ENCODE measurements around the gene TBC1D30.
"Not testable (repeated sequence)": the region's sequence is repeated elsewhere in the genome, so short reads cannot be mapped to it uniquely, and the experiment has no call there.

The TBC1D30 gene, protein sequence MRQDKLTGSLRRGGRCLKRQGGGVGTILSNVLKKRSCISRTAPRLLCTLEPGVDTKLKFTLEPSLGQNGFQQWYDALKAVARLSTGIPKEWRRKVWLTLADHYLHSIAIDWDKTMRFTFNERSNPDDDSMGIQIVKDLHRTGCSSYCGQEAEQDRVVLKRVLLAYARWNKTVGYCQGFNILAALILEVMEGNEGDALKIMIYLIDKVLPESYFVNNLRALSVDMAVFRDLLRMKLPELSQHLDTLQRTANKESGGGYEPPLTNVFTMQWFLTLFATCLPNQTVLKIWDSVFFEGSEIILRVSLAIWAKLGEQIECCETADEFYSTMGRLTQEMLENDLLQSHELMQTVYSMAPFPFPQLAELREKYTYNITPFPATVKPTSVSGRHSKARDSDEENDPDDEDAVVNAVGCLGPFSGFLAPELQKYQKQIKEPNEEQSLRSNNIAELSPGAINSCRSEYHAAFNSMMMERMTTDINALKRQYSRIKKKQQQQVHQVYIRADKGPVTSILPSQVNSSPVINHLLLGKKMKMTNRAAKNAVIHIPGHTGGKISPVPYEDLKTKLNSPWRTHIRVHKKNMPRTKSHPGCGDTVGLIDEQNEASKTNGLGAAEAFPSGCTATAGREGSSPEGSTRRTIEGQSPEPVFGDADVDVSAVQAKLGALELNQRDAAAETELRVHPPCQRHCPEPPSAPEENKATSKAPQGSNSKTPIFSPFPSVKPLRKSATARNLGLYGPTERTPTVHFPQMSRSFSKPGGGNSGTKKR

DNA sequence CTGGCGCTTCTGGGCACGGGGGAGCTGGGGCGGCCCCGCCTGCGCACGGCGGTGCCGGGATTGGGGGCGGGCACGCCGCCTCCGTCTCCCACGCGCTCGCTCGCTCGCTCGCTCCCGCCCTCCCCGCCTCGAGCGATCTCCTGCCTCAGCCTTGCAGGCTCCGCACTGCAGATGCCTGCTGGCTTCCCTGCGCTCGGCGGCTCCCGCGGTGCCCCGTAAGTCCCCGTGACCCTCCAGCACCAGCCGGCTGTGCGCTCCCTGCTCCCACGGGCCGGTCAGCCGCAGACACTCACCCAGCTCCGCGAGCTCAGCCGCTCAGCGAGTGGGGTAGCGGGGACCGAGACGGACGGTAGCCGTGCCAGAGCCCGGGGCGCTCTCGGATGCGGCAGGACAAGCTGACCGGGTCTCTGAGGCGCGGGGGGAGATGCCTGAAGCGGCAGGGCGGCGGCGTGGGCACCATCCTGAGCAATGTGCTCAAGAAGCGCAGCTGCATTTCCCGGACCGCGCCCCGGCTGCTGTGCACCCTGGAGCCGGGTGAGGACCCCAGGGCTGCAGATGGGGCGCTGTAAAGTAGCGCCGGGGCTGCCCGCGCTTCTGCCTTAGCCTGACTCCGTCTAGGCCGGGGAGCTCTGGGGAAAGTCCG lies at the start of gene TBC1D30:
Gene TBC1D30, plus strand, starts transcription at position 148 of the 643 bp plus-strand sequence. Its CDS starts 233 bp downstream, at position 381.
- no peak within 1 kb of the TSS for H3K9ac ChIP-seq (ENCODE audit: low read length)
- no peaks in the 10 kb centered on the region for H3K36me3 ChIP-seq (ENCODE audit: insufficient read depth, low read length)
- peak within 1 kb of the TSS; percentile 49 for H3K4me3 ChIP-seq (ENCODE audit: low read depth in 1 of 2, low read length in 2 of 2)
- peaks cover 19% of the 10 kb centered on the region for H3K4me1 ChIP-seq (ENCODE audit: insufficient read depth, low read length)
- peaks cover 5% of the 10 kb centered on the region for H3K9me3 ChIP-seq (ENCODE audit: low read length)
- peaks cover 37 to 40% of the 10 kb centered on the region in 2 donors for H3K27me3 ChIP-seq (ENCODE audit: control insufficient read depth in 1 of 2, insufficient read depth in 2 of 2, low read length in 2 of 2)
- no peak within 1 kb of the TSS for H3K27ac ChIP-seq (ENCODE audit: low read depth, low read length)

DNA sequence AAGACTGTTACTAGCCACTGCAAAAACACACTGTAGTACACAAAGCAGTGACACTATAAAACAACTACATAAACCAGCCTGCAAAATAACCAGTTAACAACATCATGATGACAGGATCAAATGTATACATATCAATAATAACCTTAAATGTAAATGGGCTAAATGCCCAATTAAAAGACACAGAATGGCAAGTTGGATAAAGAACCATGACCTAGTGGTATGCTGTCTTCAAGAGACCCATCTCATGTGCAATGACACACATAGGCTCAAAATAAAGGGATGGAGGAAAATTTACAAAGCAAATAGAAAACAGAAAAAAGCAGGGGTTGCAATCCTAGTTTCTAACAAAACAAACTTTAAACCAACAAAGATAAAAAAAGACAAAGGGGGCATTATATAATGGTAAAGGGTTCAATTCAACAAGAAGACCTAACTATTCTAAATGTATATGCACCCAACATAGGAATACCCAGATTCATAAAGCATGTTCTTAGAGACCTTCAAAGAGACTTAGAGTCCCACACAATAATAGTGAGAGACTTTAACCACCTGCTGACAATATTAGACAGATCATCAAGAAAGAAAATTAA lies 49.2 kb upstream of the TBC1D30 start:
- H3K27ac ChIP-seq (ENCODE audit: low read depth, low read length); H3K9me3 ChIP-seq (ENCODE audit: low read length); H3K36me3 ChIP-seq (ENCODE audit: insufficient read depth, low read length); H3K9ac ChIP-seq (ENCODE audit: low read length); H3K4me3 ChIP-seq (ENCODE audit: low read depth in 1 of 2, low read length in 2 of 2); H3K27me3 ChIP-seq (ENCODE audit: control insufficient read depth in 1 of 2, insufficient read depth in 2 of 2, low read length in 2 of 2); H3K4me1 ChIP-seq (ENCODE audit: insufficient read depth, low read length): not testable (repeated sequence)

DNA sequence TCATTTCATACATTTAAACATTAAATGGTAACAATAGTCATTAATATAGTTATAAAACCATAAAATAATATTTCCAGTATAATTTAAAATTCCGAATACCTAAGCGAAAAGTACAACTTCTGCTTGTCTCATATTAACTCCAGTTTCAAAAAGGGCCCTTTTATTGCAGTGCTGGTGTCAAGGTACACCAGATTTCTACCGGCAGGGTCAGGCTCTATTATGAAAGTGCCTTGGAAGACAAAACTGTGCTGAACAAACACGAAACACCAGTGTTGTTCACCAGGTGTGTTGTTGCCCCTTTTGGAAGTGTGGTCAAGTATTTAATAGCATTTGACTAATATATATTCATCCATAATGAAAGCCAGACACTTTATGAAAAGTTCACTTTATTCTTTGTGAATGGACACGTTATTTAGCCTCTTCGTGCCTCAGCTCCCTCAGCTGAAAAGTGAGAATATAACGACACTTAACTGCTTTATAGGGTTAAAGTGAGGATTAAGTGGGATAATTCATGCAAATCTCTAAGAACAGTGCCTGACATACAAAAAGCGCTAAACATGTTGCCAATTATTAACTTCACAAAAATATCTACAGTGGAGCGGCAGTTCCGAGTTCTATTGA lies 45.0 kb upstream of the TBC1D30 start:
- Histone ChIP-seq H3K9ac (ENCODE audit: low read length) (no peak overlapping the region), H3K4me3 (ENCODE audit: low read depth in 1 of 2, low read length in 2 of 2) (no peak overlapping the region), H3K36me3 (ENCODE audit: insufficient read depth, low read length) (no peaks in the 10 kb centered on the region)

DNA sequence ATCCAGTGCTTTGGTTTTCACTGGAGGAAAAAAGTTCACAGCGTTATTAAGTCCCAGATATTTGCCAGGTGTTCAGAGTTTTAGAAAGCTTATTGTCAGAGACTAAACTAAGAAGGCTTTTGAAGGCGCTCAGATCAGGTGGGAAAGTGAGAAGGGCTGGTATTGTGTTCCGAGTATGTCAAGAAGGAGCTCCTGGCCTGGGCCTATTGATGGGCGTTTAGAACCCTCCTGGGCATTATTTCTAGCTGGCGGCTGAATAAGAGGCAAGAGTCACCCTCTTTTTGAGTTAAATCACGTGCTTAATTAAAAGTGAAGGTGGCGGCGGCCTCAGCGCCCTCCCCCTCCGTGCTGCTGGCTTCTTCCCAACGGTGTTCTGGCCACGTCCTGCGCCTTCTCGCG lies 44.3 kb upstream of the TBC1D30 start:
- Histone ChIP-seq H3K4me1 (ENCODE audit: insufficient read depth, low read length) (peaks cover 10% of the 10 kb centered on the region), H3K36me3 (ENCODE audit: insufficient read depth, low read length) (no peaks in the 10 kb centered on the region), H3K9ac (ENCODE audit: low read length) (no peak overlapping the region), H3K27me3 (ENCODE audit: control insufficient read depth in 1 of 2, insufficient read depth in 2 of 2, low read length in 2 of 2) (peaks cover 23 to 35% of the 10 kb centered on the region in 2 donors), H3K4me3 (ENCODE audit: low read depth in 1 of 2, low read length in 2 of 2) (peak overlapping the region; percentile 45 to 55), H3K27ac (ENCODE audit: low read depth, low read length) (no peak overlapping the region), H3K9me3 (ENCODE audit: low read length) (peaks cover 8% of the 10 kb centered on the region)

More for the DNA sequence above, 45.0 kb upstream of the TBC1D30 start:
- peaks cover 23 to 33% of the 10 kb centered on the region in 2 donors for H3K27me3 ChIP-seq (ENCODE audit: control insufficient read depth in 1 of 2, insufficient read depth in 2 of 2, low read length in 2 of 2)
- H3K27ac ChIP-seq (ENCODE audit: low read depth, low read length) = no peak overlapping the region
- peaks cover 8% of the 10 kb centered on the region for H3K9me3 ChIP-seq (ENCODE audit: low read length)
- peaks cover 10% of the 10 kb centered on the region for H3K4me1 ChIP-seq (ENCODE audit: insufficient read depth, low read length)

DNA sequence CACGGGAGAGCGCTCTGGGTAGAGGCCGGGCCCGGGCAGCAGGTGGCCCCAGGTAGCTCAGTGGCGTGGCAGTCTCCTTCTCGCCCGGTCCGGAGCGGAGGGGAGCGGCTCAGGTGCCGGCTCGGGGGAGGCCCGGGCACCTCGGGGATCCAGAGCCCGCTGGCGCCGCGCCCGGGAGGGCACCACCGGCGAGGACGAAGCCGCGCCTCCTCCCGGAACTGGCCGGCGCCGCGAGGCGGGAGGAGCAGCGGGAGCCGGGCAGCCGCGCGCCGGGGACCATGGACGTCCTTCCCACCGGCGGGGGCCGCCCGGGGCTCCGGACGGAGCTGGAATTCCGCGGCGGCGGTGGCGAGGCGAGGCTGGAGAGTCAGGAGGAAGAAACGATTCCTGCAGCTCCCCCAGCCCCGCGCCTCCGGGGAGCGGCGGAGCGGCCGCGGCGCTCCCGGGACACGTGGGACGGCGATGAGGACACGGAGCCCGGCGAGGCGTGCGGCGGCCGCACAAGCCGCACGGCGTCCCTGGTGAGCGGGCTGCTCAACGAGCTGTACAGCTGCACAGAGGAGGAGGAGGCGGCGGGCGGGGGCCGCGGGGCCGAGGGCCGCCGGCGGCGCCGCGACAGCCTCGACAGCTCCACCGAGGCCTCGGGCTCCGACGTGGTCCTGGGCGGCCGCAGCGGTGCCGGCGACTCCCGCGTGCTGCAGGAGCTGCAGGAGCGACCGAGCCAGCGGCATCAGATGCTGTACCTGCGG lies 43.7 kb upstream of the TBC1D30 start:
- Histone ChIP-seq H3K27me3 (ENCODE audit: control insufficient read depth in 1 of 2, insufficient read depth in 2 of 2, low read length in 2 of 2) (peaks cover 27 to 35% of the 10 kb centered on the region in 2 donors), H3K9ac (ENCODE audit: low read length) (no peak overlapping the region), H3K4me1 (ENCODE audit: insufficient read depth, low read length) (peaks cover 10% of the 10 kb centered on the region), H3K27ac (ENCODE audit: low read depth, low read length) (no peak overlapping the region), H3K4me3 (ENCODE audit: low read depth in 1 of 2, low read length in 2 of 2) (peak overlapping the region; percentile 45 to 55), H3K9me3 (ENCODE audit: low read length) (peaks cover 4% of the 10 kb centered on the region), H3K36me3 (ENCODE audit: insufficient read depth, low read length) (no peaks in the 10 kb centered on the region)

DNA sequence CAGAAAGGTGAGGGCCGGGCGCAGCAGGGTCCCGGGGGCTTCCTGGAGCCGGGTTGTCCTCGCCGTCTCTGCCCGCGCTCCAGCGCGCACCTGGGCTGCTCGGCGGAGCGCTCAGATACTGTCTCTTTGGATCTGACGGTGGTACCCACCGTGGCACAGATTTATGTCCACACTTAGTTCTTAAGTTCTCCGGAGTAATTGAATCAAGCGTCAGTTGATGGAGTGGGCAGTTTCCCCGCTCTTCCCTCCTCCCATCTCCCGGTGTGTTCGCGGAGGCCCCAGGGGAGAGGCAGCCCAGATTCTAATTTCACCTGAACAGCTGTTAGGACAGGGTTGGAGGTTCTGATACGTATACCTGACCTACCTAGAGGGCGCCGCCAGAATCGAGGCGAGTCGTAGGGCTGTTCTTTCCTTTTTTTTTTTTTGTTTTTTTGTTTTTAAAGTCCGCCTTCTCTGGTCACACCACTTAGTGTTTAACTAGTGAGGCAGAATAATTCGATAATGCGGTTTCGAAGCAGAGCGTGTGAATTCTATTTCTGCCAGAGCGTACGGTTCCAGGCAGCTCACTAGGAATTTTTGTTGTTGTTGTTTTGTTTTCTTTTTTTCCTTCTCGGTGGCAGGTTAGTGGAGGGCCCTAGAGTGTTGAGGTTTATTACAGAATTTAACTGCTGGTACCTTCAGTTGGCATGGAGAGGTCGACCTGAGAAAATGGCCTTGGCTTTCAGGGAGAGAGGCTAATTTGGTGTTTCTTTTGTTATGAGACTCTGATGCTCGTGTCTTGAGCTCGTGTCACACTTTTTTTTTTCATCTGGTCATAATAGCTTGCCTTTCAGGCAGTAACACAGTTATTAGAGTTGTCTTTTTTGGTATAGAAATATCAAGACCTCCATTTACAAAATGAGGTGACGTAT lies 42.9 kb upstream of the TBC1D30 start:
- no peaks in the 10 kb centered on the region for H3K9me3 ChIP-seq (ENCODE audit: low read length)
- H3K4me3 ChIP-seq (ENCODE audit: low read depth in 1 of 2, low read length in 2 of 2) = peak overlapping the region; percentile 1 to 55
- peaks cover 30 to 35% of the 10 kb centered on the region in 2 donors for H3K27me3 ChIP-seq (ENCODE audit: control insufficient read depth in 1 of 2, insufficient read depth in 2 of 2, low read length in 2 of 2)
- H3K36me3 ChIP-seq (ENCODE audit: insufficient read depth, low read length) = no peaks in the 10 kb centered on the region
- peaks cover 10% of the 10 kb centered on the region for H3K4me1 ChIP-seq (ENCODE audit: insufficient read depth, low read length)
- H3K9ac ChIP-seq (ENCODE audit: low read length) = no peak overlapping the region
- H3K27ac ChIP-seq (ENCODE audit: low read depth, low read length) = no peak overlapping the region

DNA sequence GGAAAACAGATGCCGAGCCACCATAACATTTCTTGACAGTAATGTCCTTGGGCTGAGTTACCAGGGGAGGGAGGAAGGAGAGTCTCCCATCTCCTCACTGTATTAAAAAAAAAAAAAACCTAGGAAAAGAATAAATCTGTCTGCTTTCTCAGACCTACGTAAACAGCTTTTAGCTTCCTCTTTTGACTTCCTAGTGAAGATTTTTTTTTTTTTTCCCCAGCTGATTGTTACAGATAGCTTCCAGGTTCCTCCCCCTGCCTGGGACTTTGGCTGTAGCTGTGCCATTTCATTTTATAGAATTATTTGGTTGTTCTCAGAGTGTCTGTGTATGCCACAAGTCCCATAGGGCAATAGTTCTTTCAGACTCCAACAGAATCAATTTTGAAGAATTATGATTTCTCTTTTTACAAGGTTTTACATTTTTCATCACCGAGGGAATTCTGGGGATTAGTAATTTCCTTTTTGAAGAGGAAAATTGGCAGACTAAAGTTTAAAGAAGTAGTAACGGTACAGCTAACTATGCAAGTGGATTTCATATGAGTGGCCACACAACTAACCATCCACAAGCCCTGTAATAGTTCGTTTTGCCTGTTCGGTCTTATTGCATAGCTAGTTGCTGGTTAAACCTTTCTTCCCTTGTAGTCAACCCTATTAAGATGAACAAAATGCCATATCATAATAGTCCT lies 42.1 kb upstream of the TBC1D30 start:
- no peak overlapping the region for H3K9ac ChIP-seq (ENCODE audit: low read length)
- H3K9me3 ChIP-seq (ENCODE audit: low read length) = no peaks in the 10 kb centered on the region
- H3K27ac ChIP-seq (ENCODE audit: low read depth, low read length) = no peak overlapping the region
- H3K4me3 ChIP-seq (ENCODE audit: low read depth in 1 of 2, low read length in 2 of 2) = no peak overlapping the region
- peaks cover 30 to 35% of the 10 kb centered on the region in 2 donors for H3K27me3 ChIP-seq (ENCODE audit: control insufficient read depth in 1 of 2, insufficient read depth in 2 of 2, low read length in 2 of 2)
- peaks cover 10% of the 10 kb centered on the region for H3K4me1 ChIP-seq (ENCODE audit: insufficient read depth, low read length)
- no peaks in the 10 kb centered on the region for H3K36me3 ChIP-seq (ENCODE audit: insufficient read depth, low read length)

DNA sequence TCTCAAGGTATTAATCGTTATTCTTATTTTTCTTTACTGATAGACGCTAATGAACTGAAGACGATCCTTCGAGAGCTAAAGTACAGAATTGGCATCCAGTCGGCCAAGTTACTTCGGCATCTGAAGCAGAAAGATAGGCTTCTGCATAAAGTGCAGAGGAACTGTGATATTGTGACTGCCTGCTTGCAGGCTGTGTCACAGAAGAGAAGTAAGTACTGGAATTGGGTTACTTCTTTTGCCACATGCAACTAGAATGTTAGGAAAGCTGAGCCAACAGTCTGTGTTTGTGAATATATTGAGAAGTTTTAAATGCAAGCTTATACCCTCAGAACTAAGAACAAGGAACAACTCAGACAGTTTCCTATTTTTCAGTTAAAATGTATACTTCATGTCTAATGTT lies 38.6 kb upstream of the TBC1D30 start:
- H3K36me3 ChIP-seq (ENCODE audit: insufficient read depth, low read length) = no peaks in the 10 kb centered on the region
- H3K9me3 ChIP-seq (ENCODE audit: low read length) = no peaks in the 10 kb centered on the region
- peaks cover 10% of the 10 kb centered on the region for H3K4me1 ChIP-seq (ENCODE audit: insufficient read depth, low read length)
- H3K9ac ChIP-seq (ENCODE audit: low read length) = no peak overlapping the region
- H3K27me3 ChIP-seq (ENCODE audit: control insufficient read depth in 1 of 2, insufficient read depth in 2 of 2, low read length in 2 of 2) = peaks cover 30 to 35% of the 10 kb centered on the region in 2 donors
- H3K4me3 ChIP-seq (ENCODE audit: low read depth in 1 of 2, low read length in 2 of 2) = no peak overlapping the region
- no peak overlapping the region for H3K27ac ChIP-seq (ENCODE audit: low read depth, low read length)

DNA sequence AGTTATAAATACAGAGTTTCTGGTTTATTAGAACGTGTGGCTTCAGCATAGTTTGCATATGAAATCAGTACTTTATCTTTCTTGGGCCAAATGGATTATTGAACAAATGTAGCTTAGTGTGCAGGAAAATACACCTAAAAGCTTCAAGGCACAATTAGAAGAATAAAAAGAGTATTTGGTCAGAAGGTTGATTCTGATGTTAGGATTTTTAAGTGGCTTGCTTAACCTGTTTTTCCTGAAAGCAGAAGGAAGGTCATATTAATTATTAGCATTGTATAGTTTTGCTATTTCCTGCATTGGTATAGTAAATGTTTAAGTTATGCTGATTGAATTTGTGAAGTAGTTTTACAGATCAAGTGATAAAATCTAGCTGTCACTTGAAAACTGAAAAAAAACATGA lies 34.3 kb upstream of the TBC1D30 start:
- Histone ChIP-seq H3K9me3 (ENCODE audit: low read length) (no peaks in the 10 kb centered on the region), H3K36me3 (ENCODE audit: insufficient read depth, low read length) (no peaks in the 10 kb centered on the region), H3K4me1 (ENCODE audit: insufficient read depth, low read length) (no peaks in the 10 kb centered on the region)

More for the DNA sequence above, 34.3 kb upstream of the TBC1D30 start:
- Histone ChIP-seq H3K27ac (ENCODE audit: low read depth, low read length) (no peak overlapping the region), H3K9ac (ENCODE audit: low read length) (no peak overlapping the region), H3K4me3 (ENCODE audit: low read depth in 1 of 2, low read length in 2 of 2) (no peak overlapping the region), H3K27me3 (ENCODE audit: control insufficient read depth in 1 of 2, insufficient read depth in 2 of 2, low read length in 2 of 2) (peaks cover 0 to 6% of the 10 kb centered on the region in 2 donors)

All from muscle layer of colon (tissue), 2 donors.